GM23248 (cell line): Measurements from ENCODE around the gene EIF1. TPM values are rescaled to one million over a fixed set of nuclear protein-coding genes. Genes with fewer than 3 reads are reported as not detected.

Source experiments
- DNase-seq: peaks from one replicate; pipeline ENCODE4 v3.0.0-alpha.2; 2015
- H2AFZ ChIP-seq: fragments of 200-600 bp; sonication (generic); 2 replicates; pipeline ENCODE4 v1.6.1; 2016; ENCODE audit warnings: antibody characterized with exemption
- H3F3A ChIP-seq: fragments of 200-600 bp; sonication (generic); 2 replicates; pipeline ENCODE4 v1.6.1; 2016; ENCODE audit warnings: mild to moderate bottlenecking, antibody characterized with exemption, mixed run types; ENCODE audit not compliant: insufficient read depth
- H3K27ac ChIP-seq: fragments of 200-600 bp; sonication (generic); 2 replicates; pipeline ENCODE4 v1.5.1; 2016; ENCODE audit warnings: mild to moderate bottlenecking
- H3K27me3 ChIP-seq: fragments of 200-600 bp; sonication (generic); replicated peaks from 2 replicates; pipeline ENCODE4 v1.6.1; 2016; ENCODE audit warnings: mild to moderate bottlenecking; ENCODE audit not compliant: insufficient read depth
- H3K36me3 ChIP-seq: fragments of 200-600 bp; sonication (generic); 2 replicates; pipeline ENCODE4 v1.6.1; 2016; ENCODE audit warnings: low read depth, mild to moderate bottlenecking
- H3K4me1 ChIP-seq: fragments of 200-600 bp; sonication (generic); 2 replicates; pipeline ENCODE4 v1.6.1; 2016; ENCODE audit warnings: mild to moderate bottlenecking; ENCODE audit not compliant: insufficient read depth
- H3K4me2 ChIP-seq: fragments of 200-600 bp; sonication (generic); one replicate; pipeline ENCODE4 v1.6.1; 2016; ENCODE audit warnings: mild to moderate bottlenecking; ENCODE audit not compliant: unreplicated experiment
- H3K4me3 ChIP-seq: fragments of 200-600 bp; sonication (generic); 2 replicates; pipeline ENCODE4 v1.5.1; 2016; ENCODE audit warnings: mild to moderate bottlenecking
- H3K79me2 ChIP-seq: fragments of 200-600 bp; sonication (generic); 2 replicates; pipeline ENCODE4 v1.6.1; 2016; ENCODE audit warnings: mild to moderate bottlenecking; ENCODE audit not compliant: insufficient read depth
- H3K9ac ChIP-seq: fragments of 200-600 bp; sonication (generic); 2 replicates; pipeline ENCODE4 v1.6.1; 2016; ENCODE audit warnings: mild to moderate bottlenecking
- H3K9me2 ChIP-seq: fragments of 200-600 bp; sonication (generic); 2 replicates; pipeline ENCODE4 v1.6.1; 2016; ENCODE audit warnings: mixed run types, mild to moderate bottlenecking, moderate library complexity; ENCODE audit not compliant: insufficient read depth
- H3K9me3 ChIP-seq: fragments of 200-600 bp; sonication (generic); one replicate; pipeline ENCODE4 v1.6.1; 2017; ENCODE audit warnings: low read depth
- H4K20me1 ChIP-seq: fragments of 200-600 bp; sonication (generic); 2 replicates; pipeline ENCODE4 v1.6.0; 2016; ENCODE audit not compliant: insufficient read depth
- EZH2 ChIP-seq: fragments of 200-600 bp; sonication (generic); IDR thresholded peaks from 2 replicates; pipeline ENCODE4 v1.6.1; 2018; ENCODE audit warnings: antibody characterized with exemption, mild to moderate bottlenecking; ENCODE audit not compliant: insufficient read depth, poor library complexity, severe bottlenecking
- EZH2phosphoT487 ChIP-seq: fragments of 200-600 bp; sonication (generic); IDR thresholded peaks from 2 replicates; pipeline ENCODE4 v1.6.1; 2018; ENCODE audit warnings: antibody characterized with exemption, moderate library complexity, mild to moderate bottlenecking, low read depth; ENCODE audit not compliant: insufficient read depth
- WGBS, 2 experiments: methylation state at CpG; one replicate each; pipeline ENCODE4 v1.1.6; 2015 to 2017; ENCODE audit warnings: low lambda C conversion rate in 2 of 2, low coverage in 1 of 2; ENCODE audit errors: missing lambda C conversion rate in 2 of 2; 5-methylcytosine and 5-hydroxymethylcytosine counted together
- in situ Hi-C: fragments of 300-500 bp; cut with MboI; formaldehyde crosslinking; loops from 2 replicates; pipeline ENCODE4 v1.15.0; 2020
- polyA plus RNA-seq: library from polyadenylated mRNA; unstranded; fragments of >200 nt; fragmentation: Nextera tagmentation; extraction: Ambion mirVana; gene quantifications from 2 replicates; pipeline ENCODE4 v1.2.1, GENCODE V29; 2016
- total RNA-seq: library from RNA; depleted of rRNA; stranded (reverse); fragments of >200 nt; shearing (Covaris generic); gene quantifications from 2 replicates; pipeline ENCODE4 v1.2.3, GENCODE V29; 2014

Gene EIF1
- total and polyA plus RNA-seq, 2 experiments from 2014 or later, result 98.1 to 1,585 TPM

- H3K9me2 ChIP-seq, result no peaks in the 10 kb centered on the region
- no peak for DNase-seq
- 10% methylated on average over 25 to 30 of the region's 40 CpGs for WGBS, 2 experiments
- H3K36me3 ChIP-seq, result no peaks in the 10 kb centered on the region
- H2AFZ ChIP-seq, result no peak overlapping the region; the same call in 1 of the 2 replicates
- H3K9me3 ChIP-seq, result no peaks in the 10 kb centered on the region
- H4K20me1 ChIP-seq, result no peaks in the 10 kb centered on the region
- H3K27me3 ChIP-seq, result peaks cover 58% of the 10 kb centered on the region
- TF ChIP-seq EZH2 (no peak), EZH2phosphoT487 (0 out of 2 replicates have a peak, but pooled peaks have one; percentile 18)
- H3K9ac ChIP-seq, result no peak overlapping the region
- H3K79me2 ChIP-seq, result no peaks in the 10 kb centered on the region
- H3K4me3 ChIP-seq, result peak overlapping the region; percentile 57
- no peaks in the 10 kb centered on the region for H3K4me1 ChIP-seq
- H3F3A ChIP-seq, result no peaks in the 10 kb centered on the region
- in situ Hi-C loops, result no loop called here
- peak overlapping the region; percentile 70 for H3K4me2 ChIP-seq
- H3K27ac ChIP-seq, result no peak overlapping the region
Observed at GRCh38 chr17:41733348-41734138, 44.9 kb downstream of the EIF1 start.

- Histone ChIP-seq H3K79me2 (no peaks in the 10 kb centered on the region), H3K9me3 (no peaks in the 10 kb centered on the region), H3K4me3 (peak within 1 kb of the TSS; percentile 57), H3K9me2 (no peaks in the 10 kb centered on the region), H3K9ac (no peak within 1 kb of the TSS), H4K20me1 (no peaks in the 10 kb centered on the region), H3K4me1 (no peaks in the 10 kb centered on the region), H3F3A (no peaks in the 10 kb centered on the region), H3K36me3 (no peaks in the 10 kb centered on the region), H3K27me3 (peaks cover 58% of the 10 kb centered on the region), H3K27ac (no peak within 1 kb of the TSS), H3K4me2 (peak within 1 kb of the TSS; percentile 70), H2AFZ (peak within 1 kb of the TSS; percentile 49)
- peak; percentile 40 for DNase-seq
- in situ Hi-C loops, result no loop called here
- TF ChIP-seq EZH2 (peak; percentile 48), EZH2phosphoT487 (no peak; the same call in 1 of the 2 replicates)
- 1 to 2% methylated on average over 68 to 74 of the region's 77 CpGs for WGBS, 2 experiments
Observed at GRCh38 chr17:41734139-41734948, 45.7 kb downstream of the EIF1 start, which contains the start of gene HAP1. HAP1 (minus strand) TSS chr17:41734643; CDS start chr17:41734634, 9 bp downstream.

- H3K4me3 ChIP-seq, result peak overlapping the region; percentile 57
- peak overlapping the region; percentile 49 for H2AFZ ChIP-seq
- H3K79me2 ChIP-seq, result no peaks in the 10 kb centered on the region
- no peaks in the 10 kb centered on the region for H4K20me1 ChIP-seq
- H3K4me2 ChIP-seq, result peak overlapping the region; percentile 70
- H3K27ac ChIP-seq, result no peak overlapping the region
- DNase-seq, result peak; percentile 41
- 1% methylated on average over 23 of the region's 23 CpGs for WGBS, 2 experiments
- H3K36me3 ChIP-seq, result no peaks in the 10 kb centered on the region
- TF ChIP-seq EZH2 (peak; percentile 30), EZH2phosphoT487 (no peak)
- no peaks in the 10 kb centered on the region for H3K9me3 ChIP-seq
- H3K9ac ChIP-seq, result no peak overlapping the region
- H3K27me3 ChIP-seq, result peaks cover 58% of the 10 kb centered on the region
- H3K4me1 ChIP-seq, result peaks cover 6% of the 10 kb centered on the region; the same call in 1 of the 2 replicates
- in situ Hi-C loops, result no loop called here
- no peaks in the 10 kb centered on the region for H3F3A ChIP-seq
- H3K9me2 ChIP-seq, result no peaks in the 10 kb centered on the region
Observed at GRCh38 chr17:41734949-41735313, 46.2 kb downstream of the EIF1 start.

- no peak overlapping the region for H3K4me3 ChIP-seq
- no peak for DNase-seq
- in situ Hi-C loops, result no loop called here
- no peaks in the 10 kb centered on the region for H3K36me3 ChIP-seq
- H2AFZ ChIP-seq, result no peak overlapping the region
- no peaks in the 10 kb centered on the region for H3K9me2 ChIP-seq
- H3K9me3 ChIP-seq, result no peaks in the 10 kb centered on the region
- WGBS, 2 experiments, result 68 to 77% methylated on average over 4 of the region's 4 CpGs
- no peak overlapping the region for H3K9ac ChIP-seq
- no peaks in the 10 kb centered on the region for H3K79me2 ChIP-seq
- H3K4me2 ChIP-seq, result no peak overlapping the region
- no peak overlapping the region for H3K27ac ChIP-seq
- peaks cover 6% of the 10 kb centered on the region; the same call in 1 of the 2 replicates for H3K4me1 ChIP-seq
- no peak for TF ChIP-seq EZH2
- peaks cover 51% of the 10 kb centered on the region for H3K27me3 ChIP-seq
- H4K20me1 ChIP-seq, result no peaks in the 10 kb centered on the region
- H3F3A ChIP-seq, result no peaks in the 10 kb centered on the region
Observed at GRCh38 chr17:41735744-41736143, 47.1 kb downstream of the EIF1 start.
